ENCODE data around the gene P4HB.

Gene P4HB

GRCh38 chr17:81807839-81808238, 52.5 kb downstream of the P4HB start:
- no peak for DNase-seq

GRCh38 chr17:81807210-81807719, 53.1 kb downstream of the P4HB start:
- no peak for DNase-seq

- DNase-seq = no peak
Measured at GRCh38 chr17:81806461-81807209, 53.7 kb downstream of the P4HB start.

GRCh38 chr17:81805707-81806460, 54.5 kb downstream of the P4HB start:
- DNase-seq = no peak

GRCh38 chr17:81804559-81805399, 55.6 kb downstream of the P4HB start:
- DNase-seq = no peak

- no peak for DNase-seq
Measured at GRCh38 chr17:81803728-81804558, 56.4 kb downstream of the P4HB start, which contains the start of gene GCGR. Gene GCGR (plus strand): TSS chr17:81804150. CDS start chr17:81809019, 4,869 bp downstream.

- DNase-seq = no peak
Measured at GRCh38 chr17:81802856-81803643, 57.3 kb downstream of the P4HB start.

- DNase-seq = no peak
Measured at GRCh38 chr17:81802048-81802758, 58.1 kb downstream of the P4HB start.

GRCh38 chr17:81801327-81801726, 59.0 kb downstream of the P4HB start:
- no peak for DNase-seq

GRCh38 chr17:81794509-81794908, 65.8 kb downstream of the P4HB start:
- peak; percentile 77 for DNase-seq

GRCh38 chr17:81794074-81794476, 66.3 kb downstream of the P4HB start:
- DNase-seq = no peak
